GM18498 (cell line): Measurements from ENCODE around the gene CRTC3.
A peak's percentile ranks its signal among the peaks of the same experiment; 100 is the strongest.
"Not testable (repeated sequence)": the region's sequence is repeated elsewhere in the genome, so short reads cannot be mapped to it uniquely, and the experiment has no call there.

Experiments used
- ATAC-seq: cut with Tn5 transposase; IDR thresholded peaks from one replicate; pipeline ENCODE4 v1.9.1; 2021; ENCODE audit warnings: mild to moderate bottlenecking, moderate library complexity; ENCODE audit not compliant: unreplicated experiment

The CRTC3 gene

DNA sequence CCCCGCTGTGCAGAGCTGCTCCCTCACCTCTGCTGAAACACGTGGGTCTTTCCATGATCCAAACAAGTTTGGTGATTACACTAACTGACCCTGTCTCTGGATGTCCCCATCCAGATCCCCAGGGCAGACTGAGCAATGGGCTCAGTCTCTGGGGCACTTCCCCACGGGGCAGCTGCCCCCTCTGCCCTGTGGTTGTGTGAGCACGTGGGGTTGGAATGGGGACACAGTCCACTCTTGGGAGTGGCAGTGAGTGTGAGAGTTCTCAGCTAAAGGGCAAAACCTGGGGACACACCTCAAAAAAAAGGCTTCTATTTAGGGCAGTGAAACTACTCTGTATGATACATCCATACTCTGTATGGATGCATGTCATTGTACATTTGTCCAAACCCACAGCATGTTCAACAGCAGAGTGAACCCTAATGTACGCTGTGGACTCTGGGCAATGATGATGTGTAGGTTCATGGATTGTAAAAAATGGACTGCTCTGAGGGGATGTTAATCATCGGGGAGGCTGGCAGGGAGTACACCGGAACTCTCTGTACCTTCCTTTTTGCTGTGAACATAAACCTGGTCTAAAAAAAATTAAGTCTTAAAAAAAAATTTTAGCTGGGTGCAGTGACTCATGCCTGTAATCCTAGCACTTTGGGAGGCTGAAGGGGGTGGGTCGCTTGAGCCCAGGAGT lies 137.5 kb downstream of the CRTC3 start:
- no peak for ATAC-seq

DNA sequence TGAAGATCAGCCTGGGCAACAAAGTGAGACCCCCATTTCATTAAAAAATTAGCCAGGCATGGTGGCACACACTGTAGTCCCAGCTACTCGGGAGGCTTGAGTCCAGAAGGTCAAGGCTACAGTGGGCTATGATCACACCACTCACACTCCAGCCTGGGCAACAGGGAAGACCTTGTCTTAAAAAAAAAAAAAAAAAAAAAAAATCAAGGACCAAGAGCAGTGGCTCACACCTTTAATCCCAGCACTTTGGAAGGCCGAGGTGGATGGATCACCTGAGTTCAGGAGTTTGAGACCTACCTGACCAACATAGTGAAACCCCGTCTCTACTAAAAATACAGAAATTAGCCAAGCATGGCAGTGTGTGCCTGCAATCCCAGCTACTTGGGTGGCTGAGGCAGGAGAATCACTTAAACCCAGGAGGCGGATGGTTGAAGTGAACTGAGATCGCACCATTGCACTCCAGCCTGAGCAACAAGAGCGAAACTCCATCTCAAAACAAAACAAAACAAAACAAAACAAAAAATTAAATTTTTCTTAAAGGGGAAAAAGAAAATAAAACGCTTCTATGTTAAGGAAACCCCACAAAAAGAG lies 138.1 kb downstream of the CRTC3 start:
- ATAC-seq, result not testable (repeated sequence)

- ATAC-seq, result not testable (repeated sequence)
These were observed 140.9 kb downstream of the CRTC3 start for GRCh38 chr15:90670631-90671030.

DNA sequence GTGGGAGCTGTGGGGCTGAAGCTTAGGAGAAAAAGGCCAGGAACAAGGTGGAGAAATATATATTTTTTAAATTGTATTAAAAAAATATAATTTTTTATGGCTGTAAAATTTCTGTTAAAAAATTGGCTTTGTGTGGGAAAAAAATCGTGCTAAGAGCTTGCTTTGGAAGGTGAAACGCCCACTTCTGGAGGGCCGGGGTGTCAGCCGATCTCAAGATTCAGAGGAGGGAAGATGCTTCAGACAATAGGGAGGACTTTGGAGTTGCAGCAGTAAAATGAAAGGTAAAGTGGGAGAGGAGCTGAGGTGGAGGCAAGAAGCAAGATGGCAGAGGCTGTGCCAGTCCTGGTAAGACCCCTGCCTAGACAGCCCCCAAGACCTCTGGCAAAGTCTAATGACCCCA lies 141.5 kb downstream of the CRTC3 start:
- ATAC-seq, result no peak

- ATAC-seq, result not testable (repeated sequence)
These were observed 143.6 kb downstream of the CRTC3 start for GRCh38 chr15:90673357-90673756.

- ATAC-seq, result no peak
These were observed 144.8 kb downstream of the CRTC3 start for GRCh38 chr15:90674476-90674875.

DNA sequence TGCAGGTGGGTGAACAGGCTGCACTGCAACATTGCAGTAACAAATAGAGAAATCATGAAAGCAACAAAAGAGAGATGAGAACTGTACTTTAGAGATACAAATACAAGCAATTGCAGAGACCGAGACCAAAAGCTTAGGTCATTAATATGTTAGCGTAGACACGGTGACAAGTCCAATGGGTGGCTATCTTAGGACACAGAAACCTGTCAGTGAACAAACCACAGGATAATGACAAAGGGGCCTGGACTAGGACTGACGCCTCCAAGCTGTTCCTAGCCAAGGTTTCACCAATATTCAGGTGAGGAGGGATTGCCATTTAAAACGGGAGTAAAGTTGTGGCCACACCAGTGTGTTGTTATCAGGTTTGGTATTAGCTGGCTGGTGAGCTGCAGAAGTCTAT lies 145.7 kb downstream of the CRTC3 start:
- no peak for ATAC-seq

- no peak for ATAC-seq
These were observed 148.4 kb downstream of the CRTC3 start for GRCh38 chr15:90677807-90678790.

DNA sequence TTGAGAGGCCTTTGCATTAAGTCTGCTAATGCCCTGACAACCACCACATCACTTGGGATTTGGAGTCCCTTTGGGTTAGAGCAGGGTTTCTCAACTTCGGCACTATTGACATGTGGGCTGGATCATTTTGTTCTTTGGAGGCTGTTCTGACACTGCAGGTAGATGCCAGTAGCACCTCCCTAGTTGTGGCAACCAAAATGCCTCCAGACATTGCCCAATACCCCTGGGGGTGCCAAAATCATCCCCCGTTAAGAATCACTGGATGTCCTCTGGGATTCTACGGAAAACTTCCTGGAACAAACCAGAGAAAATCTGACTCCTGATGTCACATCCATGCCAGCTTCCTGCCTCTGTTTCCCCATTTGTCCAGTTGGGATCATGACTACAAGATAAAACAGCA lies 150.2 kb downstream of the CRTC3 start:
- ATAC-seq, result no peak

GRCh38 chr15:90680371-90680935 lies 150.7 kb downstream of the CRTC3 start:
- no peak for ATAC-seq

DNA sequence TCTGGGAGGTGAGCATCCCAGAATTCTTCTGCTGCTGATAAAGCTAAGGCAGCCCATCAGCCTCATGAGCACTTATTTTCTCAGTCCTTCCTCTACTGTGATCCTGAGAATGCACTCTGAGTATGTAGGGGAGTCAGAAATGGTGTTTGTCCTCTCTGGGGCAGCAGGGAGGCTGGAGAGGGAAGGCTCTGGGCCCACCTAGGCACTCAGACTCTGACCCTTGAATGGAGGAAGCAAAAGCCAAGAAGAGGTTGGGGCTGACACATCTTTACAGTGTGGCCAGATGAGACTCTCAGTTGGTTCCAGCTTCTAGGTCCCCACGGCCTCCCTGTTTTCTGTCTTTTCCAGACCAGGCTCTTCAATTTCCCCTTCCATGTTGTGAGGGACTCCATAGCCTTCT lies 151.3 kb downstream of the CRTC3 start:
- no peak for ATAC-seq

DNA sequence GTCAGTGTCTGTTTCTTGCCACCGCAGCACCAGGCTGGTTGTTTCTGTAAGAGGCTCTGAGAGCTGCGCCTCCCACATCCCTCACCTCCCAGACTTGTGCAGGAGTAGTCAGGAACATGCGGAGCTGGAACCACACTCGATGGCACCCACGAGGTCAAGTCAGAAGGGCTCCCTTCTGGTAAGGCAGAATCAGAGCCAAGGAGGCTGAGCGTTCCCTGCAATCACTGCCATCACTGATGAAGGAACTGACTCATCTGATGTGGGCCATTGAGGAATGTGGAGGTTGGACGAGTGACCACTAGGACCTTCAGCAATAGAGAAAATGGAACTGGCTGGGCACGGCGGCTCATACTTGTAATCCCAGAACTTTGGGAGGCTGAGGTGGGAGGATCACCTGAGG lies 151.8 kb downstream of the CRTC3 start:
- ATAC-seq, result no peak

GRCh38 chr15:90683371-90683770 lies 153.6 kb downstream of the CRTC3 start:
- no peak for ATAC-seq

GRCh38 chr15:90683876-90684275 lies 154.2 kb downstream of the CRTC3 start:
- no peak for ATAC-seq

DNA sequence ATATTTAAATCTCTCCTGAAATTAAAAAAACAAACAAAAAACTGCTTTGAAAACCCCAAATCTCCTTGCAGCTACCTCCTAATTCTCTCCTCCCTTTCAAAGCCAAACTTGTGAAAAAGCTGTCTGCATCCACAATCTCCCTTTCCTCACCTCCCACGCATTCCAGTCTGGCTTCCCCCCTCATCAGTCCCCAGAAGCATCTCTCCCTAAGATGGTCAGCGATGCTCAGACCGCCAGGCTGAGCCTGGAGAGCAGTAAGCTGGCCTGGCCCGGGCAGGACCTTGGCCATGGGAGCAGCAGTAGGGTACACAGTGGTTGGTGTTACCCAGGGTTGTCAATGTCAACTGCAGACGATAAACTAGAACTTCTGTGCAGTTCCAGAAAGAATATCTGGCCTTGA lies 154.6 kb downstream of the CRTC3 start:
- ATAC-seq, result no peak

- peak; percentile 25 for ATAC-seq
These were observed 156.1 kb downstream of the CRTC3 start for GRCh38 chr15:90685591-90686434.

DNA sequence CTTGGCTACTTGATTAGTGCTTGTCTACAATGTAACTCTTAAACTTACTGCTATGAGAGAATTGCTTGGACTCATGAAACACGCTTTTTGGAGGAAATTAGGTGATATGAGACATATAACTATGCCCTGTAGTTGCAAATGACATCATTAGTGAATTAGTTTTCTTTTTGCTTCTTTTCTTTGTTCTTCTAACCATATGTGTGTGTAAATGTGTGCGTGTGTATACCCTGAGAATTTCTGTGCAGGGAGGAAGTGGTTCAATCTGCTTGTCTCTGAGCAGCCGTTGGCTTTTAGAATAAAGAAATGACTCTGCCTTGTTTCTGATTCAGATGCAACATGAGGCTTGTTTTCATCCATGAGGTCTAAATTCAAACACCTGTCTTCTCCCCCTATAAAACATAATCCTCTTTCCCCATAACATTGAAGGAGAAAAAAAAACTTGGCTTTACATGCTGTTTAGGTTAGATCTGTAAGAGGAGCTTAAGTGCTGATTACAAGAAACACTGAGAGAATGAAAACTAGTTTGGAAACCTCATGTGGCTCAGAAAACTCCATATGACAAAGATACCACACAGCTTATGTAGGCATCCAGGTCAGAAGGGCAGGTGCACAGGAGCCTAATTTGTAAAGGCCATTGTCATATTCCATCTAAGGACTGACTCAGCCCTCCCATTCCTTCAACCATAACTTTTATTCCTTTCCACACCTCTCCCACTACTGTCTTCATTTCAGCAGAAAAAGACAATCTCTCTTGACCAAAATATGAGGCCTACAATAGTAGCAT lies 156.9 kb downstream of the CRTC3 start:
- ATAC-seq, result peak; percentile 88

GRCh38 chr15:90689326-90689961 lies 159.7 kb downstream of the CRTC3 start:
- ATAC-seq, result not testable (repeated sequence)

DNA sequence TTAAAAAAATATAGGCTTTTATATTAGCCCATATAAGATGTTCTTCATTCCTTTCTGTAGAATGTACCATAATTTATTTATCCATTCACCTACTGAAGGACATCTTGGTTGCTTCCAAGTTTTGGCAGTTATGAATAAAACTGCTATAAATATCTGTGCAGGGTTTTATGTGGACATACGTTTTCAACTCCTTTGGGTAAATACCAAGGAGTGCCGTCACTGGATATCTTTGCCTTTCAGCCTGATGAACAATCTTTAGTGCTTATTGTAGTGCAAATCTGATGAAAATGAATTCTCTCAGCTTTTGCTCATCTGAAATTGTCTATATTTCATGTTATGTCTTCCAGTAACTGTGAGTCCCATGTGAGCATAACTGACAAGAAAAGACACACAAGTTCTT lies 160.9 kb downstream of the CRTC3 start:
- no peak for ATAC-seq
